Measurements from ENCODE around the gene DCP1A. TPM values are rescaled to one million over a fixed set of nuclear protein-coding genes. Genes with fewer than 3 reads are reported as not detected.

DCP1A gene
- total and polyA plus RNA-seq, 2 of the 13 experiments (the other 11 are each of a cell fraction or from before 2014, with no cell fraction given): 14.2 to 41.2 TPM

GRCh38 chr3:53269888-53270880 is 77.2 kb downstream of the DCP1A start (continued):
- TF ChIP-seq CERS6 (CRISPR knock-in tag; IDR thresholded peaks at IDR 0.05): no peak
- peak; percentile 73; the same call in 1 of the 2 replicates for TF ChIP-seq MXD3 (CRISPR knock-in tag; IDR thresholded peaks at IDR 0.05)
- TF ChIP-seq ZNF44 (CRISPR knock-in tag; IDR thresholded peaks at IDR 0.05): no peak
- TF ChIP-seq SUZ12 (IDR thresholded peaks at IDR 0.05; ENCODE audit: low read depth, low read length): no peak
- TF ChIP-seq MAX (IDR thresholded peaks at IDR 0.05): peak; percentile 70
- TF ChIP-seq NBN (conservative IDR thresholded peaks at IDR 0.05): no peak
- TF ChIP-seq REL (CRISPR knock-in tag; conservative IDR thresholded peaks at IDR 0.05): no peak
- TF ChIP-seq ZNF567 (CRISPR knock-in tag; IDR thresholded peaks at IDR 0.05; ENCODE audit: borderline replicate concordance): no peak
- no peak for TF ChIP-seq ONECUT2 (CRISPR knock-in tag; IDR thresholded peaks at IDR 0.05)
- peak; percentile 42; the same call in 1 of the 2 replicates for TF ChIP-seq ATF3 (CRISPR knock-in tag; IDR thresholded peaks at IDR 0.05)
- no peak for TF ChIP-seq FOXM1 (CRISPR knock-in tag; IDR thresholded peaks at IDR 0.05)
- no peak for TF ChIP-seq KDM4B (CRISPR knock-in tag; IDR thresholded peaks at IDR 0.05)
- TF ChIP-seq JUNB (CRISPR knock-in tag; IDR thresholded peaks at IDR 0.05; ENCODE audit: borderline replicate concordance): no peak
- TF ChIP-seq, protein P1, sequence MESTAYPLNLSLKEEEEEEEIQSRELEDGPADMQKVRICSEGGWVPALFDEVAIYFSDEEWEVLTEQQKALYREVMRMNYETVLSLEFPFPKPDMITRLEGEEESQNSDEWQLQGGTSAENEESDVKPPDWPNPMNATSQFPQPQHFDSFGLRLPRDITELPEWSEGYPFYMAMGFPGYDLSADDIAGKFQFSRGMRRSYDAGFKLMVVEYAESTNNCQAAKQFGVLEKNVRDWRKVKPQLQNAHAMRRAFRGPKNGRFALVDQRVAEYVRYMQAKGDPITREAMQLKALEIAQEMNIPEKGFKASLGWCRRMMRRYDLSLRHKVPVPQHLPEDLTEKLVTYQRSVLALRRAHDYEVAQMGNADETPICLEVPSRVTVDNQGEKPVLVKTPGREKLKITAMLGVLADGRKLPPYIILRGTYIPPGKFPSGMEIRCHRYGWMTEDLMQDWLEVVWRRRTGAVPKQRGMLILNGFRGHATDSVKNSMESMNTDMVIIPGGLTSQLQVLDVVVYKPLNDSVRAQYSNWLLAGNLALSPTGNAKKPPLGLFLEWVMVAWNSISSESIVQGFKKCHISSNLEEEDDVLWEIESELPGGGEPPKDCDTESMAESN (CRISPR knock-in tag; conservative IDR thresholded peaks at IDR 0.05): peak; percentile 56; the same call in 1 of the 2 replicates
- no peak for TF ChIP-seq ZNF737 (CRISPR knock-in tag; IDR thresholded peaks at IDR 0.05; ENCODE audit: borderline replicate concordance)
- 0 out of 2 replicates have a peak, but pooled peaks have one; percentile 40 for TF ChIP-seq REPIN1 (CRISPR knock-in tag; IDR thresholded peaks at IDR 0.05; ENCODE audit: borderline replicate concordance, low read depth)
- TF ChIP-seq CENPBD1 (CRISPR knock-in tag; IDR thresholded peaks at IDR 0.05; ENCODE audit: borderline replicate concordance, low read depth): no peak
- no peak for TF ChIP-seq ATF7 (IDR thresholded peaks at IDR 0.05)
- TF ChIP-seq ATF7 (CRISPR knock-in tag; IDR thresholded peaks at IDR 0.05): no peak
- no peak for TF ChIP-seq RFX1 (IDR thresholded peaks at IDR 0.05)
- peak; percentile 62; the same call in 1 of the 2 replicates for TF ChIP-seq ZNF891 (CRISPR knock-in tag; IDR thresholded peaks at IDR 0.05)
- TF ChIP-seq ZNF792 (CRISPR knock-in tag; IDR thresholded peaks at IDR 0.05): peak; percentile 30; the same call in 1 of the 2 replicates
- TF ChIP-seq FLYWCH1 (CRISPR knock-in tag; IDR thresholded peaks at IDR 0.05): no peak
- no peak for TF ChIP-seq SETDB1 (CRISPR knock-in tag; IDR thresholded peaks at IDR 0.05; ENCODE audit: borderline replicate concordance)
- TF ChIP-seq CCAR2 (optimal IDR thresholded peaks at IDR 0.05; ENCODE audit: low read depth, low read length): no peak
- no peak for TF ChIP-seq ZC3H13 (CRISPR knock-in tag; IDR thresholded peaks at IDR 0.05)
- TF ChIP-seq NFKBIZ (CRISPR knock-in tag; IDR thresholded peaks at IDR 0.05): no peak
- no peak for TF ChIP-seq MIER3 (CRISPR knock-in tag; IDR thresholded peaks at IDR 0.05; ENCODE audit: borderline replicate concordance)
